SKM-1 (cell line): Measurements from ENCODE around the gene PCDH9.

Experiments used
- DNase-seq: peaks from one replicate; lab custom pipeline; 2025; ENCODE audit not compliant: unreplicated experiment; lab: John Stamatoyannopoulos, UW

The PCDH9 gene

DNA sequence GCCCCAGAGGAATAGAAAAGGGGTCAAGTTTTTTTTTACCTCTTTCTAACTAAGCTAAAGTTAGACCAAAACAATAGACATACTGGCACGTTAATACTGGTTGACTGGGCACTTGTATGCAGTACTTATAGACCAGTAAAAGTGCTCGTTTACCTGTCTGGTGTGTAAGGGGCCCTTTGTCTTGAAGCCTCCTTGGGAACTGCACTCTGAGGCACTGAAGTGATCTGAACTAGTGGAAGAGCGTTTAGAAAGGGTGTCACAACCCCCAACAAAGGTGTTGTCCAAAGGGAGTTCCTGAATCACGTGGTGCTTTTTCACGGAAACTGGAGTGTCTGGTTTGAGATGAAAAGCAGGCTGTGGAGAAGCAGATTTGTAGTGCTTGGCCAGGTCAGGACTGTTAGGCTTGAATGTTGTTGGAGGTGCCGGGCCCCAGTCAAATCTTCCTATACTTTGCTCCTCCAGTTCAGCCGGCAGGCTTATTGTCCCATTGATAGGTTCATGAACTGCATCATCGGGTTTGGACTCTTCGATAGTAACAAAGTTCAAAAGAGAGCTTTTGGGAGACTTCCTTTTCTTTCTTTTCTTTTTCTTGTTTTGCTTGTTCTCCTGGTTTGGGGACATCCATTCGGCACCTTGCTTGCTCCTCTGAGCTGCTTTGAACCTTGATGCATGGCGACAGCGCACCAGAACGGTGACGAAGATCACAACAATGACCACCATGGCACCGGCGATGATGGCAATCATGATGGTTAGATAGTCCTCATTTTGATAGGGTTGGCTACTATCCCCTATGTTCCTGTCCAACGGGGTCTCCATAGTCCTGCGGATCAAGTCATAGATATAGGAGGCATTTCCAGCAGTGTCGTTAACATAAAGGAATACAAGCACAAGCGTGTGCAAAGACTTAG lies 4.6 kb downstream of the PCDH9 start:
- DNase-seq = no peak

DNA sequence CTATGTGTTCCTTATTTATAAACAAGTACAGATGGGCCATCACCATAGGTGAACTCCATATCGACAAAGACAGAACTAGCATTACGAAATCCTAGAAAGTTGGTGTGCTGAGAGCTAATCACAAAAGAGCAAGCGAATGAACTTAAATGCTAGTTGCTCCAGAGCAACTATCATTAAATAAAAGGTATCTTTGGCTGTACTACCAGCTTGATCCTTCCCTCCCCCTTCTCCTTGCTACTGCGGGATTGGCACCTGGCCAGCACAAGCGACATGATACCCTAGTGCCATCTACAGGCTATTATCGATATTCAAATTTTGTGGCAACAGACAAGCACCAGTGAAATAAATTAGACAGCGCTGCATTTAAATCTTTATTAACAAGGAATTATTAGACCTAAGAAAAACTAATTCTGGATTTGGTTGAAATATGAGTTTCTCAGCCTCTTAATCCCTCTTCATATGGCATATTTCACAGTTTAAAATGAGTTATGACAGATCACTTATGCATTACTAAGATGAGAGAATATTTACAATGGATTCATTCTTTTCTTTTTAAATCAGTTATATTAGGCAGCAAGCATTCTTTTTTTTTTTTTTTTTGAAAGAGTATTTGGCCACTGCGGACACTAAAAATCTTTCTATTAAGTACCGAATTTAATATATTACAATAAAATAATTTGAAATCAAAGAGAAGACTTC lies 5.8 kb downstream of the PCDH9 start:
- DNase-seq = peak; percentile 55

DNA sequence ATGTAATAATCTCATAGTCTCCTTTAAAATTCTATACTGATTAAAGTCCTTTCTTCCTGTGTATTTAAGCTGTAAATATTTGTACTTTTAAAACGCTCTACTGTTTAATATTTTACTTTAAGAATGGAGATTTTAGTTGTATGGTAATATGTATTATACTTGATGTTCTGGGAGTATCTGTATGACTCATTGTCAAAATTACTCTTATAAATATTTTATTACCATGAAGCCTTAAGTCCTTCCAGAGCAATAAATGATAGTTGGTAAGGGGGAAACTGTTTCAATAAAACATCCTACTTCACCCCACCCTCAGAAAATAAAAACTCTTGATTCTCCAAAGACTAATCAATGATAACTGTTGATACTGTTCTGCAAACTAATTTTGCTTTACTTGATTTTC lies 6.4 kb downstream of the PCDH9 start:
- DNase-seq = no peak

DNA sequence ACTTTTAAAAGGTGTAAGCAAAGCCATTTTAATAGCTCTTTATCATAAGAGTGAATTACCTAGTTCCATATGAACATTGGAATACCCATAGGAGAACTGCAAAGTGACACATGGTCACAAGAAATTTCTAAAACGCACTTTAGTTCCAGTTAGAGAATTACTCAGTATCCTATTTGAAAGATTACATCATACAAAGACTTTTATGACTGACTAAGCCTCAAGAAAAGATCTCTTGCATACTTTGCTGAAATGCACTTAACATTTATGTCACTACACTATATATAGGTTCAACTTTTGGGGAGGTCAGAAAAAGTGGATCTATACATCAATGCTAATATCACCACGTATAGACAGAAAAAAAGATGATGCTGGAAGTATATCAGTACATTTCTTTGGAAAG lies 7.1 kb downstream of the PCDH9 start:
- no peak for DNase-seq

DNA sequence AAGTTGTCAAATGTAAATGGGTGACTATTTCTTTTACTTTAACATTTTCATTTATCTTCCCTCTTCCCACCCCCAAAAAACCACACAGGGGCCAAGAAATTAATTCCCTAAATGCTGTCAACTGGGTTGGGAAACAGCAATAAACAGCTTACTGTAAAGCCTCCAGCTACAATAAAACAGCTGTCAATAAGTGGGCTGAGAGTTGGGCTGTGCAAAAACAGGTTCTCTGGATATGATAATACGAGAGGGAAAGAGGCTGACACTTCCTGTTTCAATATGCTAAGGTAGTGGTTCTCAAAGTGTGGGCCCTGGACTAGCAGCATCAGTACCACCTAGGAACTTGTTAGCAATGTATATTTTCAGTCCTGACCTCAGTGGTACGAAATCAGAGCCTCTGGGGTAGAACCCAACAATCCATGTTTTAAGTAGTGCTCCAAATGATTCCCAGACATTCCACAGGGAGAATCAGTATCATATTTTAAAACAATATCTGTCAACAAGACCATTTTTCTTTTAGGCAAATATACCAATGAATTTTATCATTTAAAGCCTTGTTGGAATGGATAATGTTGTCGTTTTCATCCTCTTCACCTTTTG lies 8.4 kb downstream of the PCDH9 start:
- DNase-seq = no peak

DNA sequence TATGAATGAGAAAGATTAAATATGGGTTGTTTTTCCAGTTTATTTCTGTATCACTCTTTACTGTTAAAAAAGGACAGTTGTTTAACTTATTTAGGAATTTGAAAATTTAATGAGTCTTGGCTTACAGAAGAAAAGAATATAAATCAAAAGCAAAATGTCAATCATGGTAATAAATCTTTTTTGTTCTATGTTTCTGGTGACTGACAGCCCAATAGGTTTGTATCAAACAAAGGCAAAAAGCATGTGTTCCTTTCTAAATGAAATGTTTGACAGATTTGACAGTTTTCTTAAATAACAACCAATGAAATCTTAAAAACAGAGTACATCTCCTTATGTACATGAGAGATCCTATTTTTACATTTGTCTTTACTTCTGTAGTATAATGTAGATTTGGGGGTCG lies 11.0 kb downstream of the PCDH9 start:
- no peak for DNase-seq

DNA sequence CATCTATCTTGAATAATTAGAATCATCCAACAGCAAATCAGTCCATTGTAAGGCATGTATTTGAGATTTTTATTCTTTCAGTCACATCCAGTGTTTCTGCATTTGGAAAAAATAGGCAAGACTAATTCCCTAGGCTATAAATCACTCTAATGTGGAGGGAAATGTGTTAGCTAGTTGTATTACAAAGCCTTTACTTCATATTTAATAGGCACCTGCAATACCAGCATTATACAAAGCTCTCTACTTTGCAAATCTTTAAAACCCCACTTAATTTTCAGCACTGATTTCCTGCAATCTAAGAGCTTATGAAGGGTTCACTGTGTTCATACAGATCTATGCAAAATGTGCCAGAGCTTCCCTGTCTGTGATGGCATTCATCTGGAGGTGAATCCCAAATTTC lies 12.3 kb downstream of the PCDH9 start:
- no peak for DNase-seq

DNA sequence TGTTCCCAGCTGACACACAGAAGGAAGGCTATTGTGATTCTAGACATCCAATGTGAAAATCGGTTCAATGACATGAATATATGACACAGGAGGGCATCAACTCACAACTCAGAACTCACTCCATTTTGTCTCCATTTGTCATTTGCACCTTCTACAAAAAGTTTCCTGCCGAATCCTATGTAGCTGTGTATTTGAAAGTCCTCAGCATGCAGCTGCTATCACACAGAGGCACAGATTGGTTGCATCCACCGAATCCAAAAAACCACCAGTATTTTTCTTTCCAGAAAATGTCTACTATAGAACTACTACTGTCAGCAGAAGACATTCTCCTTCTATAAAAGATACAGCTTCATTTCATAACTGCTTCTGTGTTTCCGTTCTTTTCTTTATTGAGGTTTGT lies 13.3 kb downstream of the PCDH9 start:
- no peak for DNase-seq

DNA sequence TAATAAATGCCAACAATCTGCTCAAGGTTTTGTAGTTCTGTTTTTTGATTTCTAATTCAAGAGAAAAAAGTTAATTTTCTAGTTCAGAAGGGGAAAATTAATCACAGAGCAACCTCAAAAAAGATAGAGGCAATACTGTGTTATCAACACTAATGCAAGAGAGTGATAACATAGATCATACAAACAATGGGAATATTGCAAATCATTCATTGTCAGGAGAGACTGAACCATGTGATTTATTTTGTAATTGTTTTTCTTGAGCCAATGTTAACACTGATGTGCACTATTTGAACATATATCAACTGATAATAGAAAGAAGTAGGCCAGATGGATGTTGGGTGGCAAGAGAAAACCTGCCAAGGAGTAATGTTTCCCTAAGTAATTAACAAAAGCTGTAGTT lies 19.9 kb downstream of the PCDH9 start:
- DNase-seq = no peak

DNA sequence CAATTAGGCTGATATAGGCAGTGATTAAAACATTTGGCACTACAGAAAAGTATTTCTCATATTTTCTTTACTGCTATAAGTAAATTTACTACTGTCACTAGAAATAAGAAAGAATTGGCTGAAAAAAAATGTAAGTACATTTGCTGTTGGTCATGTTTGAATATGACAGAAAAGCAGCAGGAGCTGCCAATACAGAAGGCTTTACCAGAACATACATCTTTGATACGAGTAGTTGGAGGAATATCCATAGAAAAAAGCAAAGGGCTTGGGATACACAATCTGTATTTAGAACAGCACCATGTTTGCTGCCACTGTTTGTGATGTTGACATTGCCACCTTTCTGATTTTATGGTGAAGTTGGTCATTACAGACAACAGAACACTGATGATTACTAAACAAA lies 21.6 kb downstream of the PCDH9 start:
- DNase-seq = no peak

DNA sequence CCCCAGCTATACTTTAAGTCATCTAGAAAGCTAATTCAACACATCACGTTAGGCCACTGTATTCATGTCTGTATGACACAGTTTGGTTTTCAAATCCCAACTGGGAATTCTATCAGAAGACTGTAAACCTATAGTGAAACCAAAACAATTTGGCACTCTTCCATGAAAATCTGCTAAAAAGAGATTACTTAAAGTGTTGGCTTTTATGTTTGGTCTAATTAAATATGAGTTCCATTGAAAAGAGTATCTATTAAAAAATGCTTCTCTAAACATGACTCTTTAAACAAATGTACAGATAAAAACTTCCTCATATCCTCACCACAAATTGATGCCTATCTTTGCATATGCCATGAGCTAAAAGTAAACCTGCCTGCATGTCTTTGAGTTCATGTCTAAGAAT lies 25.4 kb downstream of the PCDH9 start:
- no peak for DNase-seq

DNA sequence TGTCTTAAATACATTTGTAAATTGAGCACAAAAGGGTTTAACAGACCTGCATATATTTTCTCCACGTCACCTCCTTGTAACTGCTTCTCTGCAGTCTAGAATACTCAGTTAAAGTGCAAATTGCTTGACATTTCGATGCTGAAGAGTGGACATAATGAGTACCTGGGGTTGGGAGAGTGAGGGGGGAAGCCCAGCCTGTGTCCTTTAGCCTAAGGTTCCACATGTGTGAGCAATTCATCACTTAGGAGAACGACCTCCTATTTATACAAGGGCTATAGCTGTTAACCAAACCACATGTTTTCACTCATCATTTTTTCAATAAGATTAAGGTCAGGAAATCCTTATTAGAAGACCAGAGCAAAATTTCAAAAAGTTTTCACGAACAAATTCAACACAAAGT lies 29.5 kb downstream of the PCDH9 start:
- no peak for DNase-seq

DNA sequence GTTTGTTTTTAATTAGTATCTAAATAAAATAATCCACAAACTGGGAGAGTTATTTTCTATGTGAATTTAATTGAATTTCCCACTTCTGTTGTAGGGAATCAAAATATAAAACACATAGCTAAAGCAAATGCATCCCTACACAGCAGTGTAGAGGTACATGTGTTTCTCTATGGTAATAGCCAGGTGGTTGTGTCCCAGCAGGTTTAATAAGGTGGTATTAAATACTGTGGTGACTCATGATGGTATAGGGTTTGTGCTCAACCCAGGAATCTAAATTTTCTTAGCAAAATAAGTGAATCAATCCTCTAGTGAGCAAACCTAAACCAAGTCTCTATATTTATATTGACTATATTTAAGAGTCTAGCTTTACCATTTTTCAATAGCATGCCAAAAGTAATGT lies 30.0 kb downstream of the PCDH9 start:
- no peak for DNase-seq

DNA sequence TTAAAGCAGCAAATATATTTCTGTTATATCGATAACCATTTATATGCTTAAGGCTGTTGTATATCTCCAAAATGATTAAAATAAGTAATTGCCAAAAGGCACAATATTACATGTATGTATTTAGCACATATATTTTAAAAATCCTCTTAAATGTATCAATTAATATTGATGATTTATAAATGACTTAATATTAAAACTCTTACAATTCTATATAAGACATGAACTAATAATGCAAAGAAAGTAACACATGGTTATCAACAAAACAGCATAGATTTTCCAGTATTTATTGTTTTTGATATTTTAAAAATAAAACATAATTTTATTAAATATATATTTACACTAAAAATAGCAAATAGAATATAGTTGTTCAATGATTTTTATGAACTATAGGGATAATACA lies 32.4 kb downstream of the PCDH9 start:
- DNase-seq = no peak

DNA sequence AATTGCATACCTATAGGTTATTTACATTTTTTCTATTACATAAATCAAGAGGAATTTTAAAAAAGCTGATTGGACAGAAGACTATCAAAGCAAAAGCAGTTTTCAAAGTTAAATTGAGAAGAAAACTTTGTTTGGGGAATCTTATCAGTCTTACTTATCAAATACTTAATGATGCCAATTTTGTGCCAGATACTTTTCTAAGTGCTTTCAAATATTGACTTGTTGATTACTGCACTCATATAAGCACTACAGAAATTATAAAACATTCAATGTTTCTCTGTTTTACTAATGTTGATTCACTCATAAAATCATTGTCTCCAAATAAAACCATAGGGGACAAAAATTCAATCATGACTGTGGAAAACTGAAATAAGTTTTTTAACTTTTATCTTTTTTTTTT lies 36.2 kb downstream of the PCDH9 start:
- no peak for DNase-seq

DNA sequence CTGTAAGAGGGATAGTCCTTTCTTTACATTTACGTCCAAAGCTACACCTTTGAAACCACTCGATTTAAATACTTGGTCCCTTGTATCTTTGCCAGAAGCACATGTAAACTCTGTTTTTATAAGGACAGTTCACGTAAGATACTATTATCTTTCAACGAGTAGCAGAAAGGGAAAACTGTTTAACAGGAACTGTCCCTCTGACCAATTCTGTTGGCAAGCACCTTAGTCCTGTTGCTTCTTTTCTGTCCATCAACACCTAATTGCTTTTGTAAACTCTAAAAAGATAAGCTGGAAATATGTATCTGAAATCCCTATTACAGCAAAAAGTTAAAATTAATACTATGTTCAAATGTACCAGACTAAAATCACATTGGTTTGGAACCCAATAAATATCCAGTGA lies 37.4 kb downstream of the PCDH9 start:
- no peak for DNase-seq

DNA sequence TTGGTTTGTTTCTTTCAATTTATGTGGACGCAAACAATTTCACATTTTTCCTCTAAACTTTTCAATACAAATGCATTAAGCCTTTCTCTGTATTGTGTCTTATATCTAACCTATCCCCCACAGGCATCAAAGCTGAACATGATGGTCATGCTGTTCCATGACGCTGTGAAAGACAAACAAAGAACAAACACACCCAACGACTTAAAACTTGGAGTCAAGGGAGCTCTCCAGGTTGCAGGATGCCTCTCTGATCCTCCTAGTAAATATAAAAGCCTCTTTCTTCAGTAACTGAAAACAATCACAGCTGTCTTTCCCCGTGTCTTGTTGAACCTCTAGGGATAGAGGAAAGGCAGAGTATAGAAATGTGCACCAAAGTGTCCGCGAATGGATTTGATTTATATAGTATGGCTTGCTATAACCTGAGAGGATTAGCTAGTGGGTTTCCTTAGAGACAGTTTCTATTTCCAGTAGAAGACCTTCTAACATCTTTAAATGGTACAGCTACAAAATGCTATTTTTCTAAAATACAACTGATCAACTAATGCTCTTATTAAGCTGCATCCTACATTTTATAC lies 43.1 kb downstream of the PCDH9 start:
- DNase-seq = no peak

DNA sequence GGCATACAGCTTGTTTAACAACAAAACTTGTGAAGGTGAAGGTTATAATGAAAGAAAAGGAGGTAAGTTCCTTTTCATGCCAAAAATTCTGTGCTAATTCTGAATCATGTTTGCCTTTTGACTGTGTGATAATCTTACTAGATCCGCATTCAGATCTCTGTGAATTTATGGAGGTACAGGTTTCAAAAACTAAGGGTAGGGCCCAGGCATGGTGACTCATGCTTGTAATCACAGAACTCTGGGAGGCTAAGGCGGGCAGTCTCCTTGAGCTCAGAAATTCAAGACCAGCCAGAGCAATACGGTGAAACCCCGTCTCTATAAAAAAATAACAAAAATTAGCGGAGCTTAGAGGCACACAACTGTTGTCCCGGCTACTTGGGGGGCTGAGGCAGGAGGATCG lies 45.9 kb downstream of the PCDH9 start:
- no peak for DNase-seq

DNA sequence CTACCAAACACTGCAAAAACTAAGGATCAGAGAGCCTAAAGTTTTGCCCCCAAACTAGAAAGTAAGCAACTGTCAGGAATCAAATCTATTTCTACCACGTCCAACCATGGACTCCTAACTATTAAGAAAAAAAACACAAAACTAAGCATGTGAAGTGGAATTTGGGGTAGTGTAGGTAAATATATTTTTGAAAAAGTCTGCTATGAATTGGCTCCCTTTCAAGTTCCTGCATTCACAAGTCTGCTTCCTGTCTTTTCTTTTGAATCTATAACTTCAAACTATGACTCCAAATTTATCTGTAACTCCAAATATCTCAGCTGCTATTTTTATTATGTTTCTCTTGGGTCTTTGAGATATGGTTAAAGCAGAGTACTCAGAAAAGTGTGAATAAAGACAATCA lies 47.0 kb downstream of the PCDH9 start:
- DNase-seq = no peak

DNA sequence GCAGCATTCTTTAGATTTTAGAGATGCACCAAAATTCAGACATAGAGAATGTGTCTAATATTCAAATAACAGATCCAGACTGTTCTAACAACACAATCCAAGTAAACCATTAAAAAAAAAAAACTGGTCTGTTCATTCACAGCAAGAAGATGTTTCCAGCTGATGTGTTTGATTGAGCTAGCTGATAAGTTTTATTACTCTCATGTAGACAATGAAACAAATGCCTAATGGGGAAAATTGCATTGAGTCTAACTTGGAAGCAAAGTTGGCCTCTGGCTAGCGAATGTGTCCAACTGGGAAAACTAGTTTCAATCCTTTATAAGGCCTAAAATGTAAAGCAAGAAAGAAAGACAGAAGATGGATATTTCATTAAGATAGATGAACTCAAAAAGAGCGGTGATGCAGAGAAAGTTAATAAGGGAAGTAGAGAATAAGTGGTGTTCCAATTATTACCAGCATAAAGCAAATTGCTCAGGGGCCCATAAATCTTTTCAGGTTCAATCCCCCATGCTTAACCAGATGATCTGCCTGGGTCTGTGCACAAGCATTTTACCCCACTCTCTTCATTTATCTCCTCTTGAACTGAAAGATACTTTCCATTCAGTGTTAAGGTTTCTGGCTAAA lies 54.2 kb downstream of the PCDH9 start:
- DNase-seq = no peak

DNA sequence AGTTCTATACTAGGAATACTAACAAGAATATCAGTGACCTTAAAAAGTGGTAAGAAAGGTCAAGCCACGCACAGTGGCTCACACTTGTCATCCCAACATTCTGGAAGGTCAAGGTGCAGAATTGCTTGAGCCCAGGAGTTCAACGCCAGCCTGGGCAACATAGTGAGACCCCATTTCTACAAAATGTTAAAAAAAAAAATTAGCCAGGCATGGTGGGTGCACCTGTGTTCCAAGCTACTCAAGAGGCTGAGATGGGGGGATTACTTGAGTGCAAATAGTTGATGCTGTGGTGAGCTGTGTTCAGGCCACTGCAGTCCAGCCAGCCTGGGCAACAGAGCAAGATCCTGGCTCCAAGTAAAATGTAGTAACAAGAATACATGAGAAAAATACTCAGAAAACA lies 61.8 kb downstream of the PCDH9 start:
- DNase-seq = no peak
